ENCODE data around the gene ABCA13. TPM values are rescaled to one million over a fixed set of nuclear protein-coding genes. Genes with fewer than 3 reads are reported as not detected.

ABCA13 gene
- total RNA-seq, 4 donors from 2014 or later = under 0.01 to 0.96 (median 0.35) TPM

DNA sequence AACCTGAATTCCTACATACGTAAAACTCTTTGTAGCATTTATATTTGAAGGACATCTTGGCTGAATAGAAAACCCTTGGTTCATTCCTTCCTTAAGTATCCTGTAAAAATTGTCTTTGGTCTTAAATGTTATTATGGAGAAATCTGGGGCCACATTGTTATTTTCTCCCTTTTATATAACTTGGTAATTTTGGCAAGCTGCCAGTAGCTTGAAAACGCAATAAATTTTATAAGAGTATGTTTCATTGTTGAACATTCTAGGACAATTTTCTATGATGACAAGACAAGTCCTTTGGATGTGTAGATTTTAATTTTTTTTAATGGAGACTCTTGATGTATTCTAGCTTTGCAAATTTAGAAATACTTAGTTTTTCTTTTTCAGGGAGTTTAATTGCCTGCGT lies 191.9 kb downstream of the ABCA13 start:
- DNase-seq = no peak
- no peaks in the 10 kb centered on the region for H3K27me3 ChIP-seq
- H3K27ac ChIP-seq = no peak overlapping the region
- intact Hi-C loops (cut with DNase I; ENCODE audit: low total_unique reads) (no loop called here), in situ Hi-C loops (cut with MboI; ENCODE audit: low pct_ligation_motif_present in 1 of 4, low pct_unique_long_range_greater_than_20kb in 1 of 4, low sequenced_read_pairs in 3 of 4) (no loop called here)
- WGBS, 2 donors (ENCODE audit: low coverage in 1 of 2) = 27 to 40% methylated on average over 2 to 3 of the region's 3 CpGs
- TF ChIP-seq POLR2A (IDR thresholded peaks at IDR 0.05) (no peak), EP300 (IDR thresholded peaks at IDR 0.05; ENCODE audit: low read depth) (no peak), CTCF (IDR thresholded peaks at IDR 0.05) (no peak), POLR2AphosphoS5 (IDR thresholded peaks at IDR 0.05) (no peak)
- H3K9me3 ChIP-seq = no peaks in the 10 kb centered on the region
- no peaks in the 10 kb centered on the region for H3K36me3 ChIP-seq
- H3K4me1 ChIP-seq = no peaks in the 10 kb centered on the region
- no peak overlapping the region for H3K4me3 ChIP-seq

DNA sequence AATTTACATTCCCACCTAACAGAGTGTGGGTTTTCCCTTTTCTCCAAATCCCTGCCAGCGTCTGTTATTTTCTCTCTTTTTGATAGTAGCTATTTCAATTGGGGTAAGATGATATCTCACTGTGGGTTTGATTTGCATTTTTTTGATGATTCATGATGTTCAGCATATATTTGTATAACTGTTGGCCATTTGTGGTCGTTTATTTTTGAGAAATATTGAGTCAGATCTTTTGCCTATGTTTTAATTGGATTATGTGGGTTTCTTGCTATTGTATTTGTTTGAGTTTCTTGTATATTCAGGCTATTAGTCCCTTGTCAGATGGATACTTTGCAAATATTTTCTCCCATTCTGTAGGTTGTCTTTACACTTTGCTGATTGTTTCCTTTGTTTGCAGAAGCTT lies 193.8 kb downstream of the ABCA13 start:
- no peaks in the 10 kb centered on the region for H3K27me3 ChIP-seq
- in situ Hi-C loops (cut with MboI; ENCODE audit: low pct_ligation_motif_present in 1 of 4, low pct_unique_long_range_greater_than_20kb in 1 of 4, low sequenced_read_pairs in 3 of 4) (no loop called here), intact Hi-C loops (cut with DNase I; ENCODE audit: low total_unique reads) (no loop called here)
- 46 to 49% methylated on average over 2 of the region's 2 CpGs for WGBS, 2 donors (ENCODE audit: low coverage in 1 of 2)
- H3K9me3 ChIP-seq = no peaks in the 10 kb centered on the region
- no peak for DNase-seq
- TF ChIP-seq POLR2A (IDR thresholded peaks at IDR 0.05) (no peak), CTCF (IDR thresholded peaks at IDR 0.05) (no peak), EP300 (IDR thresholded peaks at IDR 0.05; ENCODE audit: low read depth) (no peak), POLR2AphosphoS5 (IDR thresholded peaks at IDR 0.05) (no peak)
- H3K4me1 ChIP-seq = no peaks in the 10 kb centered on the region
- H3K27ac ChIP-seq = no peak overlapping the region
- H3K4me3 ChIP-seq = no peak overlapping the region
- H3K36me3 ChIP-seq = no peaks in the 10 kb centered on the region

DNA sequence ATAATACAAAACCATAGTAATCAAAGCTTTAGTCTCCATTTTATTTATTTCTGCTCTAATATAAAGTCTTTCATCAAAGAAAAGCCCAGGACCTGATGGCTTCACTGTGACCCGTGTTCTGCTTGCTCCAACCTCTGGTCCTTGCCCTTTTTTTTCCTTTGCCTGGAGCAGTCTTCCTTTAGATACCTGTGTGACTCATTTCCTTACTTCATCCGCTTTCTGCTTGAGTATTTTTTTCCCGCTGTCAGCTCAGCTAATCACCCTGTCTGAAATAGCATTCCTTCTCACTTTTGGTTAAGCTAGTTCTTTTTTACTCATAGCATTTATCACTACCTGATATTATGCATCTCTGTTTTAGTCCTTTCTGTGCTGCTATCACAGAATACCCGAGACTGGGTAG lies 194.8 kb downstream of the ABCA13 start:
- Histone ChIP-seq H3K4me3 (no peak overlapping the region), H3K27ac (no peak overlapping the region), H3K4me1 (no peaks in the 10 kb centered on the region), H3K27me3 (no peaks in the 10 kb centered on the region), H3K9me3 (peaks cover 0 to 5% of the 10 kb centered on the region in 2 donors), H3K36me3 (no peaks in the 10 kb centered on the region)
- in situ Hi-C loops (cut with MboI; ENCODE audit: low pct_ligation_motif_present in 1 of 4, low pct_unique_long_range_greater_than_20kb in 1 of 4, low sequenced_read_pairs in 3 of 4) = no loop called here
- TF ChIP-seq CTCF (IDR thresholded peaks at IDR 0.05) = no peak
- TF ChIP-seq POLR2A (IDR thresholded peaks at IDR 0.05) = no peak
- no peak for TF ChIP-seq EP300 (IDR thresholded peaks at IDR 0.05; ENCODE audit: low read depth)
- TF ChIP-seq POLR2AphosphoS5 (IDR thresholded peaks at IDR 0.05) = no peak
- no peak for DNase-seq
- WGBS, 2 donors (ENCODE audit: low coverage in 1 of 2) = 67 to 86% methylated on average over 4 of the region's 4 CpGs
- intact Hi-C loops (cut with DNase I; ENCODE audit: low total_unique reads) = no loop called here

DNA sequence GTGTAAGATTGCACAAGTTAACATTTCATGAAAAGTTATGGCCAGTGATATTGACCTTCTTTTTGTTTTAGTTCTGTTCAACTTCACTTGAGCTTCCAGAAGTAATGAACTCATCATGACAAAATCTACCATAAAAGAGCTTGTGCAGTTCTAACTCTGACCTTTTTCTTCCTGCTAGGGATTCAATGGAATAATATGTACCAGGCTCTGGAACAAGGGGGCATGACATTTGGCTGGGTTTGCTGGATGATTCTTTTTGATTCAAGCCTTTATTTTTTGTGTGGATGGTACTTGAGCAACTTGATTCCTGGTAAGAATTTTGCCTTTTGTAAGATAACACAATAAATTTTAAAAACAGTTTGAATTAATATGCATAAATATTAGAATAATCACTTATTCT lies 205.0 kb downstream of the ABCA13 start:
- intact Hi-C loops (cut with DNase I; ENCODE audit: low total_unique reads) (no loop called here), in situ Hi-C loops (cut with MboI; ENCODE audit: low pct_ligation_motif_present in 1 of 4, low pct_unique_long_range_greater_than_20kb in 1 of 4, low sequenced_read_pairs in 3 of 4) (no loop called here)
- TF ChIP-seq CTCF (IDR thresholded peaks at IDR 0.05) (no peak), POLR2AphosphoS5 (IDR thresholded peaks at IDR 0.05) (no peak), EP300 (IDR thresholded peaks at IDR 0.05; ENCODE audit: low read depth) (no peak), POLR2A (IDR thresholded peaks at IDR 0.05) (no peak)
- Histone ChIP-seq H3K27me3 (no peaks in the 10 kb centered on the region), H3K4me1 (no peaks in the 10 kb centered on the region), H3K36me3 (no peaks in the 10 kb centered on the region), H3K9me3 (no peaks in the 10 kb centered on the region), H3K27ac (no peak overlapping the region), H3K4me3 (no peak overlapping the region)
- DNase-seq = no peak
